ENCODE measurements around the gene P3H2.
"Not testable (repeated sequence)": the region's sequence is repeated elsewhere in the genome, so short reads cannot be mapped to it uniquely, and the experiment has no call there.

Gene P3H2

GRCh38 chr3:190079173-190079572 lies 41.5 kb downstream of the P3H2 start:
- not testable (repeated sequence) for DNase-seq

- DNase-seq: no peak
Observed at GRCh38 chr3:190077395-190078045, 43.2 kb downstream of the P3H2 start.

GRCh38 chr3:190076601-190077394 lies 43.9 kb downstream of the P3H2 start:
- DNase-seq: no peak

GRCh38 chr3:190076136-190076535 lies 44.6 kb downstream of the P3H2 start:
- no peak for DNase-seq

- DNase-seq: no peak
Observed at GRCh38 chr3:190074817-190075216, 45.9 kb downstream of the P3H2 start.

- DNase-seq: no peak
Observed at GRCh38 chr3:190073264-190074008, 47.3 kb downstream of the P3H2 start.

- DNase-seq: no peak
Observed at GRCh38 chr3:190072856-190073255, 47.8 kb downstream of the P3H2 start.

- not testable (repeated sequence) for DNase-seq
Observed at GRCh38 chr3:190071921-190072320, 48.8 kb downstream of the P3H2 start.

GRCh38 chr3:190070622-190071347 lies 49.9 kb downstream of the P3H2 start:
- no peak for DNase-seq

GRCh38 chr3:190065204-190065603 lies 55.5 kb downstream of the P3H2 start:
- DNase-seq: no peak

GRCh38 chr3:190064659-190065058 lies 56.0 kb downstream of the P3H2 start:
- DNase-seq: no peak

- DNase-seq: no peak
Observed at GRCh38 chr3:190064112-190064511, 56.6 kb downstream of the P3H2 start.

- DNase-seq: no peak
Observed at GRCh38 chr3:190063490-190063889, 57.2 kb downstream of the P3H2 start.

- DNase-seq: no peak
Observed at GRCh38 chr3:190060192-190060775, 60.4 kb downstream of the P3H2 start.

- no peak for DNase-seq
Observed at GRCh38 chr3:190059242-190059590, 61.5 kb downstream of the P3H2 start.

GRCh38 chr3:190058521-190059241 lies 62.0 kb downstream of the P3H2 start:
- DNase-seq: no peak

- no peak for DNase-seq
Observed at GRCh38 chr3:190056742-190057141, 64.0 kb downstream of the P3H2 start.

GRCh38 chr3:190055773-190056172 lies 64.9 kb downstream of the P3H2 start:
- no peak for DNase-seq

- DNase-seq: no peak
Observed at GRCh38 chr3:190053919-190054672, 66.6 kb downstream of the P3H2 start.

GRCh38 chr3:190051641-190052040 lies 69.1 kb downstream of the P3H2 start:
- DNase-seq: no peak

GRCh38 chr3:190048932-190049441 lies 71.7 kb downstream of the P3H2 start:
- no peak for DNase-seq
